H9 (cell line): ENCODE measurements around the gene SUPT3H. TPM values are rescaled to one million over a fixed set of nuclear protein-coding genes. Genes with fewer than 3 reads are reported as not detected.
"Not testable (repeated sequence)": the region's sequence is repeated elsewhere in the genome, so short reads cannot be mapped to it uniquely, and the experiment has no call there.

ENCODE experiments used
- DNase-seq: peaks from one replicate; pipeline ENCODE4 v3.0.0-alpha.2; 2017
- H2AFZ ChIP-seq: one replicate; pipeline ENCODE4 v1.6.1; 2013; ENCODE audit warnings: mild to moderate bottlenecking, low read length, control low read depth, moderate library complexity
- H2AK5ac ChIP-seq: 2 replicates; pipeline ENCODE4 v1.6.1; 2013; ENCODE audit warnings: low read length, control low read depth, mixed read lengths; ENCODE audit not compliant: insufficient read length
- H2BK120ac ChIP-seq: one replicate; pipeline ENCODE4 v1.6.1; 2013; ENCODE audit warnings: low read depth, mild to moderate bottlenecking, low read length, control low read depth, inconsistent platforms; ENCODE audit not compliant: poor library complexity, severe bottlenecking
- H2BK12ac ChIP-seq: 2 replicates; pipeline ENCODE4 v1.6.1; 2013; ENCODE audit warnings: low read length, control low read depth, mixed read lengths, low read depth; ENCODE audit not compliant: insufficient read length
- H2BK15ac ChIP-seq: 2 replicates; pipeline ENCODE4 v1.6.1; 2013; ENCODE audit warnings: low read depth, low read length, control low read depth
- H2BK20ac ChIP-seq: one replicate; pipeline ENCODE4 v1.6.1; 2013; ENCODE audit warnings: low read depth, mild to moderate bottlenecking, low read length, control low read depth, inconsistent platforms; ENCODE audit not compliant: poor library complexity, severe bottlenecking
- H2BK5ac ChIP-seq: 2 replicates; pipeline ENCODE4 v1.6.1; 2013; ENCODE audit warnings: low read length, control low read depth, mixed read lengths; ENCODE audit not compliant: insufficient read length
- H3K14ac ChIP-seq: 2 replicates; pipeline ENCODE4 v1.6.1; 2013; ENCODE audit warnings: low read length, control low read depth; ENCODE audit not compliant: insufficient read depth
- H3K18ac ChIP-seq: 2 replicates; pipeline ENCODE4 v1.6.1; 2013; ENCODE audit warnings: low read depth, mild to moderate bottlenecking, mixed read lengths, low read length, control low read depth; ENCODE audit not compliant: insufficient read length
- H3K23ac ChIP-seq: 2 replicates; pipeline ENCODE4 v1.6.1; 2013; ENCODE audit warnings: low read length, control low read depth, mixed read lengths, low read depth; ENCODE audit not compliant: insufficient read length
- H3K23me2 ChIP-seq: 2 replicates; pipeline ENCODE4 v1.6.1; 2013; ENCODE audit warnings: low read depth, mild to moderate bottlenecking, mixed read lengths, low read length, control low read depth; ENCODE audit not compliant: insufficient read length, poor library complexity, severe bottlenecking
- H3K27ac ChIP-seq: 2 replicates; pipeline ENCODE4 v1.5.1; 2013; ENCODE audit warnings: low read length, control low read depth, mixed read lengths, low read depth; ENCODE audit not compliant: insufficient read length
- H3K27me3 ChIP-seq: 2 replicates; pipeline ENCODE4 v1.6.1; 2013; ENCODE audit warnings: low read length, control low read depth, inconsistent platforms; ENCODE audit not compliant: insufficient read depth
- H3K4ac ChIP-seq: 2 replicates; pipeline ENCODE4 v1.6.1; 2013; ENCODE audit warnings: low read depth, mild to moderate bottlenecking, control low read depth, inconsistent platforms, low read length, moderate library complexity
- H3K4me1 ChIP-seq: 2 replicates; pipeline ENCODE4 v1.6.1; 2013; ENCODE audit warnings: low read length, control low read depth, inconsistent platforms; ENCODE audit not compliant: insufficient read depth
- H3K4me2 ChIP-seq: 2 replicates; pipeline ENCODE4 v1.6.1; 2013; ENCODE audit warnings: low read length, control low read depth, mixed read lengths; ENCODE audit not compliant: insufficient read length, insufficient read depth
- H3K56ac ChIP-seq: 2 replicates; pipeline ENCODE4 v1.6.1; 2013; ENCODE audit warnings: low read depth, mild to moderate bottlenecking, mixed read lengths, low read length, control low read depth; ENCODE audit not compliant: insufficient read length
- H3K79me1 ChIP-seq: 2 replicates; pipeline ENCODE4 v1.6.1; 2013; ENCODE audit warnings: low read depth, mild to moderate bottlenecking, moderate library complexity, low read length, control low read depth, inconsistent platforms; ENCODE audit not compliant: insufficient read depth, poor library complexity, severe bottlenecking
- H3K79me2 ChIP-seq: 2 replicates; pipeline ENCODE4 v1.6.1; 2013; ENCODE audit warnings: low read length, control low read depth, inconsistent platforms; ENCODE audit not compliant: insufficient read depth
- H3K9ac ChIP-seq: 2 replicates; pipeline ENCODE4 v1.6.1; 2013; ENCODE audit warnings: low read length, control low read depth, mixed read lengths; ENCODE audit not compliant: insufficient read length; ENCODE audit errors: extremely low read depth
- H3K9me3 ChIP-seq: one replicate; pipeline ENCODE4 v1.6.1; 2013; ENCODE audit warnings: low read depth, low read length, inconsistent platforms; ENCODE audit not compliant: control insufficient read depth
- H3T11ph ChIP-seq: one replicate; pipeline ENCODE4 v1.6.1; 2013; ENCODE audit warnings: mild to moderate bottlenecking, low read length, control low read depth, inconsistent platforms
- H4K20me1 ChIP-seq: one replicate; pipeline ENCODE4 v1.6.1; 2013; ENCODE audit not compliant: control insufficient read depth, insufficient read length, insufficient read depth
- H4K5ac ChIP-seq: 2 replicates; pipeline ENCODE4 v1.6.1; 2013; ENCODE audit warnings: low read depth, mild to moderate bottlenecking, mixed read lengths, low read length, control low read depth; ENCODE audit not compliant: insufficient read length
- H4K8ac ChIP-seq: replicated peaks from 2 replicates; pipeline ENCODE4 v1.6.1; 2013; ENCODE audit warnings: low read length, control low read depth, mixed read lengths, low read depth; ENCODE audit not compliant: insufficient read length
- H4K91ac ChIP-seq: 2 replicates; pipeline ENCODE4 v1.6.1; 2013; ENCODE audit warnings: low read depth, mild to moderate bottlenecking, moderate library complexity, mixed read lengths, low read length, control low read depth; ENCODE audit not compliant: insufficient read length
- H3K27ac Mint-ChIP-seq, 3 experiments: 2 replicates in 2 of 3; 3 replicates in 1 of 3; pipeline ENCODE4 v1.8.0; 2020 to 2021; ENCODE audit warnings: mixed read lengths in 3 of 3, mild to moderate bottlenecking in 1 of 3, moderate library complexity in 1 of 3
- H3K27me3 Mint-ChIP-seq: 2 replicates; pipeline ENCODE4 v1.8.0; 2021; ENCODE audit warnings: low read depth, mild to moderate bottlenecking, moderate library complexity, mixed read lengths
- H3K36me3 Mint-ChIP-seq, 3 experiments: 2 replicates in 2 of 3; 3 replicates in 1 of 3; pipeline ENCODE4 v1.8.0; 2020 to 2021; ENCODE audit warnings: low read depth in 3 of 3, mixed read lengths in 3 of 3; ENCODE audit not compliant: insufficient read depth in 1 of 3
- H3K4me1 Mint-ChIP-seq, 2 experiments: 2 replicates each; pipeline ENCODE4 v1.8.0; 2020; ENCODE audit warnings: mixed read lengths in 2 of 2
- H3K4me3 Mint-ChIP-seq, 2 experiments: 2 replicates in 1 of 2; 3 replicates in 1 of 2; pipeline ENCODE4 v1.8.0; 2020 to 2021; ENCODE audit warnings: mild to moderate bottlenecking in 2 of 2, mixed read lengths in 2 of 2, moderate library complexity in 1 of 2
- H3K9me3 Mint-ChIP-seq, 2 experiments: 2 replicates in 1 of 2; 3 replicates in 1 of 2; pipeline ENCODE4 v1.8.0; 2020; ENCODE audit warnings: mild to moderate bottlenecking in 2 of 2, mixed read lengths in 2 of 2, moderate library complexity in 1 of 2
- WGBS: extraction: QIAGEN DNeasy Blood & Tissue Kit; methylation state at CpG from one replicate; pipeline ENCODE4 v1.1.7; 2013; ENCODE audit warnings: missing lambda C conversion rate, low lambda C conversion rate, mixed read lengths; ENCODE audit not compliant: insufficient read length; ENCODE audit errors: extremely low coverage; 5-methylcytosine and 5-hydroxymethylcytosine counted together
- total RNA-seq: library from RNA; stranded (reverse); gene quantifications from 2 replicates; pipeline ENCODE4 v1.2.1, GENCODE V29; 2021

SUPT3H gene
- total RNA-seq, 1 experiment from 2014 or later = 22.5 TPM

DNA sequence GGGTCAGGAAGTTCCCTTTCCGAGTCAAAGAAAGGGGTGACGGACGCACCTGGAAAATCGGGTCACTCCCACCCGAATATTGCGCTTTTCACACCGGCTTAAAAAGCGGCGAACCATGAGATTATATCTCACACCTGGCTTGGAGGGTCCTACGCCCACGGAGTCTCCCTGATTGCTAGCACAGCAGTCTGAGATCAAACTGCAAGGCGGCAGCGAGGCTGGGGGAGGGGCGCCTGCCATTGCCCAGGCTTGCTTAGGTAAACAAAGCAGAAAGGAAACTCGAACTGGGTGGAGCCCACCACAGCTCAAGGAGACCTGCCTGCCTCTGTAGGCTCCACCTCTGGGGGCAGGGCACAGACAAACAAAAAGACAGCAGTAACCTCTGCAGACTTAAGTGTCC, 315.1 kb downstream of the SUPT3H start:
- not testable (repeated sequence) for H3K4me2 ChIP-seq, H2BK15ac ChIP-seq, H3K4ac ChIP-seq, H3K27ac ChIP-seq, H3K18ac ChIP-seq, H2BK5ac ChIP-seq, H3K9me3 ChIP-seq, H3K79me2 ChIP-seq, H3K9ac ChIP-seq, H3K79me1 ChIP-seq, H3K56ac ChIP-seq, H3K27me3 Mint-ChIP-seq, H4K5ac ChIP-seq, H2AFZ ChIP-seq, H3K14ac ChIP-seq, H3K27me3 ChIP-seq, H4K8ac ChIP-seq, H3T11ph ChIP-seq, H2BK20ac ChIP-seq, H3K4me1 ChIP-seq, H4K20me1 ChIP-seq, H2AK5ac ChIP-seq, H4K91ac ChIP-seq, H2BK12ac ChIP-seq, H3K4me1 Mint-ChIP-seq, H3K23ac ChIP-seq, H3K23me2 ChIP-seq, H2BK120ac ChIP-seq
- Mint-ChIP-seq H3K36me3 (peaks cover 12 to 13% (median 12%) of the 10 kb centered on the region in 3 experiments; a peak in 6 of 7 replicates), H3K27ac (peak overlapping the region in 1 of 3 experiments; percentile 90; a peak in 1 of 7 replicates), H3K9me3 (peaks cover 14 to 15% of the 10 kb centered on the region in 2 experiments; a peak in 4 of 5 replicates), H3K4me3 (peak overlapping the region in 1 of 2 experiments; percentile 52; a peak in 2 of 5 replicates)
- peak; percentile 69 for DNase-seq
- WGBS = no CpG with 5 or more reads among the region's 15 CpGs
